Neural crest cell (in vitro differentiated cells): ENCODE data around the gene PUS10. TPM values are rescaled to one million over a fixed set of nuclear protein-coding genes. Genes with fewer than 3 reads are reported as not detected.
A peak's percentile ranks its signal among the peaks of the same experiment; 100 is the strongest.

Source experiments
- DNase-seq: peaks from one replicate; pipeline ENCODE4 v3.0.0; 2021; ENCODE audit warnings: low read depth, mixed read lengths, low spot score
- H3K27ac Mint-ChIP-seq: one replicate; pipeline ENCODE4 v1.8.0; 2021; ENCODE audit warnings: mild to moderate bottlenecking, mixed read lengths; ENCODE audit not compliant: unreplicated experiment
- H3K27me3 Mint-ChIP-seq: 2 replicates; pipeline ENCODE4 v1.8.0; 2021; ENCODE audit warnings: low read depth, mild to moderate bottlenecking, mixed read lengths
- H3K36me3 Mint-ChIP-seq: 2 replicates; pipeline ENCODE4 v1.8.0; 2021; ENCODE audit warnings: low read depth, mild to moderate bottlenecking, mixed read lengths
- H3K4me1 Mint-ChIP-seq: 2 replicates; pipeline ENCODE4 v1.8.0; 2021; ENCODE audit warnings: mixed read lengths
- H3K4me3 Mint-ChIP-seq: one replicate; pipeline ENCODE4 v1.8.0; 2021; ENCODE audit warnings: mild to moderate bottlenecking, mixed read lengths
- H3K9me3 Mint-ChIP-seq: 2 replicates; pipeline ENCODE4 v1.8.0; 2021; ENCODE audit warnings: mixed read lengths
- CTCF ChIP-seq: fragments of 200-600 bp; sonication (generic); conservative IDR thresholded peaks from 2 replicates; pipeline ENCODE4 v1.5.0; 2021; ENCODE audit warnings: antibody characterized with exemption, mild to moderate bottlenecking
- total RNA-seq: library from RNA; stranded (reverse); gene quantifications from 2 replicates; pipeline ENCODE4 v1.2.1, GENCODE V29; 2021

Gene PUS10
- total RNA-seq, 1 donor from 2014 or later: 5.0 TPM

- Mint-ChIP-seq H3K4me1 (peaks cover 4% of the 10 kb centered on the region), H3K4me3 (no peak overlapping the region), H3K9me3 (no peaks in the 10 kb centered on the region), H3K27ac (no peak overlapping the region), H3K36me3 (no peaks in the 10 kb centered on the region), H3K27me3 (no peaks in the 10 kb centered on the region)
- DNase-seq: no peak
- TF ChIP-seq CTCF: no peak
Measured at GRCh38 chr2:60976256-60976850, 41.7 kb downstream of the PUS10 start.

GRCh38 chr2:60974652-60975051, 43.4 kb downstream of the PUS10 start:
- no peaks in the 10 kb centered on the region for H3K36me3 Mint-ChIP-seq
- H3K27me3 Mint-ChIP-seq: no peaks in the 10 kb centered on the region
- no peak overlapping the region for H3K4me3 Mint-ChIP-seq
- no peak for TF ChIP-seq CTCF
- no peak for DNase-seq
- H3K27ac Mint-ChIP-seq: peak overlapping the region; percentile 6
- peaks cover 4% of the 10 kb centered on the region for H3K4me1 Mint-ChIP-seq
- H3K9me3 Mint-ChIP-seq: no peaks in the 10 kb centered on the region

- no peak for TF ChIP-seq CTCF
- no peak for DNase-seq
- Mint-ChIP-seq H3K4me1 (peaks cover 4% of the 10 kb centered on the region), H3K27me3 (no peaks in the 10 kb centered on the region), H3K4me3 (no peak overlapping the region), H3K9me3 (no peaks in the 10 kb centered on the region), H3K36me3 (no peaks in the 10 kb centered on the region), H3K27ac (no peak overlapping the region)
Measured at GRCh38 chr2:60973705-60974104, 44.4 kb downstream of the PUS10 start.

- peaks cover 4% of the 10 kb centered on the region for H3K4me1 Mint-ChIP-seq
- H3K27ac Mint-ChIP-seq: no peak overlapping the region
- DNase-seq: no peak
- no peaks in the 10 kb centered on the region for H3K36me3 Mint-ChIP-seq
- no peaks in the 10 kb centered on the region for H3K9me3 Mint-ChIP-seq
- H3K4me3 Mint-ChIP-seq: no peak overlapping the region
- no peak for TF ChIP-seq CTCF
- H3K27me3 Mint-ChIP-seq: no peaks in the 10 kb centered on the region
Measured at GRCh38 chr2:60972889-60973656, 45.0 kb downstream of the PUS10 start.

- Mint-ChIP-seq H3K36me3 (no peaks in the 10 kb centered on the region), H3K27me3 (no peaks in the 10 kb centered on the region), H3K9me3 (no peaks in the 10 kb centered on the region), H3K4me3 (no peak overlapping the region), H3K4me1 (no peaks in the 10 kb centered on the region), H3K27ac (no peak overlapping the region)
- no peak for DNase-seq
- TF ChIP-seq CTCF: no peak
Measured at GRCh38 chr2:60966507-60967405, 51.3 kb downstream of the PUS10 start.
